DND-41 (cell line): Measurements from ENCODE around the gene IL22RA1.

Source experiments
- ATAC-seq: fragments of 200-7000 bp; cut with Tn5 transposase; 3 replicates; pipeline ENCODE4 v1.9.1; 2021; ENCODE audit warnings: low read depth; ENCODE audit not compliant: insufficient read depth
- DNase-seq: peaks from one replicate; pipeline ENCODE4 v3.0.0-alpha.2; 2020
- H2AFZ ChIP-seq: 2 replicates; pipeline ENCODE4 v1.6.0; 2012; ENCODE audit warnings: low read depth, low read length
- H3K27ac ChIP-seq: 2 replicates; pipeline ENCODE4 v1.5.1; 2012; ENCODE audit warnings: low read length, inconsistent platforms
- H3K27me3 ChIP-seq: fragments of 200-600 bp; sonication (generic); 2 replicates; pipeline ENCODE4 v1.6.0; 2012; ENCODE audit warnings: low read length, mild to moderate bottlenecking, inconsistent platforms; ENCODE audit not compliant: insufficient read depth, poor library complexity
- H3K36me3 ChIP-seq: 2 replicates; pipeline ENCODE4 v1.5.1; 2012; ENCODE audit warnings: low read length, inconsistent platforms; ENCODE audit not compliant: insufficient read depth
- H3K4me1 ChIP-seq: 2 replicates; pipeline ENCODE4 v1.5.1; 2012; ENCODE audit warnings: mild to moderate bottlenecking, low read length; ENCODE audit not compliant: insufficient read depth
- H3K4me2 ChIP-seq: 2 replicates; pipeline ENCODE4 v1.6.0; 2012; ENCODE audit warnings: mild to moderate bottlenecking, moderate library complexity, low read length, inconsistent platforms; ENCODE audit not compliant: insufficient read depth
- H3K4me3 ChIP-seq, 2 experiments: fragments of 200-600 bp in 1 of 2; shearing (Covaris generic) in 1 of 2; 2 replicates each; pipeline ENCODE4 v1.5.1; 2012 to 2016; ENCODE audit warnings: inconsistent platforms in 2 of 2, low read length in 2 of 2, mild to moderate bottlenecking in 2 of 2, low read depth in 1 of 2, moderate library complexity in 1 of 2
- H3K79me2 ChIP-seq: 2 replicates; pipeline ENCODE4 v1.6.0; 2012; ENCODE audit warnings: low read length, inconsistent platforms; ENCODE audit not compliant: insufficient read depth
- H3K9ac ChIP-seq: 2 replicates; pipeline ENCODE4 v1.6.0; 2012; ENCODE audit warnings: low read depth, mild to moderate bottlenecking, inconsistent platforms, low read length, moderate library complexity
- H3K9me3 ChIP-seq: 2 replicates; pipeline ENCODE4 v1.5.1; 2012; ENCODE audit warnings: low read length, moderate library complexity, mild to moderate bottlenecking, inconsistent platforms; ENCODE audit not compliant: insufficient read depth, severe bottlenecking
- H4K20me1 ChIP-seq: 2 replicates; pipeline ENCODE4 v1.6.0; 2012; ENCODE audit warnings: low read length; ENCODE audit not compliant: insufficient read depth
- CTCF ChIP-seq: IDR thresholded peaks from 2 replicates; pipeline ENCODE4 v1.5.1; 2012; ENCODE audit warnings: borderline replicate concordance, low read length, moderate library complexity, mild to moderate bottlenecking; ENCODE audit not compliant: poor library complexity, severe bottlenecking; ENCODE audit errors: extremely low read depth
- EZH2 ChIP-seq: IDR thresholded peaks from 3 replicates; pipeline ENCODE4 v1.6.1; 2012; ENCODE audit warnings: borderline replicate concordance, low read depth, mild to moderate bottlenecking, moderate library complexity, low read length, inconsistent platforms; ENCODE audit not compliant: severe bottlenecking

Gene IL22RA1

DNA sequence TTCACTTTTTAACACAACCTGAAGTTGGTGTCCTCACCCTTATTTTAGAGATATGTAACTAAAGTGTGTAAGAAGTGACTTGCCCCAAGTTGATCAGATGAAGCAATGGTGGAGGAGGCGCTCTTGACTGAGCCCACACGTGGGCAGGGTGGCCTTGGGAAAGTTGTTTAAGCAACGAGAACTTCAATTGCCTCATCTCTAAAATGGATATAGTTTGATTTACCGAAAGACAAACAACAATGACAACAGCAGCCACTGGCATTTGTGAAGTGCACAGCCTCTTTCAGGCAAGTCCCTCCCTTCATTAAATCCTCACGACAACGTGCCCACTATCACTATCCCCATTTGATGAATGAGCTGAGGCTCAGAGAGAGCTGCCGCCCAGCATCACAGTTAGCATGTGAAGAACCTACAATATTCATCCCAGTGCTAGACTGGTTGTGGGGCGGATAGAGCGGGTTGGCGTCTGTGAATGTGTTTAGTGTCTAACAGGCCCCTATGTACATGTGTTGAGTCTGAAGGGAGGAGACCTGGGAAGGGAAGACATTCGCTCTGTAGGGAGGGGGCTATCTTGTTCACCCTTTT, 3.0 kb downstream of the IL22RA1 start:
- TF ChIP-seq EZH2 (no peak), CTCF (no peak)
- no peak overlapping the region for H3K27ac ChIP-seq
- no peaks in the 10 kb centered on the region for H3K36me3 ChIP-seq
- no peak for ATAC-seq
- no peak overlapping the region for H3K4me3 ChIP-seq
- H3K4me1 ChIP-seq: no peaks in the 10 kb centered on the region
- DNase-seq: no peak
- peaks cover 13% of the 10 kb centered on the region for H3K27me3 ChIP-seq
- no peak overlapping the region for H3K9ac ChIP-seq
- no peak overlapping the region for H3K4me2 ChIP-seq
- H3K79me2 ChIP-seq: no peaks in the 10 kb centered on the region
- H2AFZ ChIP-seq: no peak overlapping the region
- H4K20me1 ChIP-seq: peaks cover 3% of the 10 kb centered on the region; the same call in 1 of the 2 replicates
- H3K9me3 ChIP-seq: no peaks in the 10 kb centered on the region

GRCh38 chr1:24139222-24139489, 3.8 kb downstream of the IL22RA1 start:
- no peak overlapping the region for H3K27ac ChIP-seq
- H3K36me3 ChIP-seq: no peaks in the 10 kb centered on the region
- H4K20me1 ChIP-seq: peaks cover 3% of the 10 kb centered on the region; the same call in 1 of the 2 replicates
- H3K27me3 ChIP-seq: peaks cover 6% of the 10 kb centered on the region
- no peak overlapping the region for H3K4me2 ChIP-seq
- no peak overlapping the region for H2AFZ ChIP-seq
- H3K4me3 ChIP-seq: no peak overlapping the region
- no peak for ATAC-seq
- no peak overlapping the region for H3K9ac ChIP-seq
- no peaks in the 10 kb centered on the region for H3K9me3 ChIP-seq
- H3K79me2 ChIP-seq: no peaks in the 10 kb centered on the region
- TF ChIP-seq CTCF (no peak), EZH2 (no peak)
- no peak for DNase-seq
- H3K4me1 ChIP-seq: no peaks in the 10 kb centered on the region

DNA sequence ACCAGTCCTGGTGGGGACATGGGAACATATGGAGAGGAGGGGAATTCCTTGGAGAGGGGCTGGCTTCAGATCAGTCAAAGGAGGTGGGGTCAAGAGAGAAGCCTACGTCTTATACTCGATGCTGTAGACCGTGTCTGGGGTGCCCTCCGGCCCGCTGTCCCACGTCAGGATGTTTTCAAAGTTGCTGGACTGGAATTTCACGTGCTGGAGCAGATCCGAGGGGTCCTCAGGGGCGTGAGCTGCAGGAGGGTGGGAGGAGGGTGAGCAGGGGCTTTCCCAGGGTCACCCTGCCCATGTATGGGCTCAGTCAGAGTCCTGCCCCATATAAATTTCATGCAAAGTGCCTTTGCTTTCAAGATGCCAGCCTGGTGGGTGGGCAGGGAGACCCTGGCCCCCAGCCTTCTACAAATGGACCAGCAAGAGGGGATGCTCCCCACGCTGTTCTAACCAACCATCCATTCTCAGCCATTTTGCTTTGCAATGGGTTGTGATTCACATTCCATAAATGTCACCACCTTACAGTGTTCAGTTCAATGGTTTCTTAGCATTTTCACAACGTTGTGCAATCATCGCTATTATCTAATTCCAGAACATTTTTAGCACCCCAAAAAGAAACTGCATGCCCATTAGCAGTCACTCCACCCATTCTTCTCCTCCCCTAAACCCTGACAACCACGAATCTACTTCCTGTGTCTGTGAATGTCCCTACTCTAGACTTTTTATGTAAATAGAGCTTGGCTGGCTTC, 4.3 kb downstream of the IL22RA1 start:
- Histone ChIP-seq H3K36me3 (no peaks in the 10 kb centered on the region), H3K27ac (no peak overlapping the region), H3K4me2 (no peak overlapping the region), H3K9ac (no peak overlapping the region), H3K4me1 (no peaks in the 10 kb centered on the region), H3K4me3 (no peak overlapping the region), H2AFZ (no peak overlapping the region), H3K9me3 (no peaks in the 10 kb centered on the region), H3K79me2 (no peaks in the 10 kb centered on the region), H3K27me3 (peaks cover 2% of the 10 kb centered on the region), H4K20me1 (peaks cover 3% of the 10 kb centered on the region; the same call in 1 of the 2 replicates)
- no peak for DNase-seq
- no peak for ATAC-seq
- no peak for TF ChIP-seq EZH2
- TF ChIP-seq CTCF: no peak

GRCh38 chr1:24136956-24137539, 5.9 kb downstream of the IL22RA1 start:
- H3K4me2 ChIP-seq: no peak overlapping the region
- H3K4me3 ChIP-seq: no peak overlapping the region
- no peaks in the 10 kb centered on the region for H3K27me3 ChIP-seq
- DNase-seq: no peak
- H3K9ac ChIP-seq: no peak overlapping the region
- no peak overlapping the region for H2AFZ ChIP-seq
- no peak overlapping the region for H3K27ac ChIP-seq
- H3K79me2 ChIP-seq: no peaks in the 10 kb centered on the region
- H3K36me3 ChIP-seq: no peaks in the 10 kb centered on the region
- no peaks in the 10 kb centered on the region for H3K4me1 ChIP-seq
- no peaks in the 10 kb centered on the region for H4K20me1 ChIP-seq
- no peak for ATAC-seq
- no peaks in the 10 kb centered on the region for H3K9me3 ChIP-seq
- no peak for TF ChIP-seq CTCF
- no peak for TF ChIP-seq EZH2
